Activated CD4-positive, CD25-positive, alpha-beta regulatory T cell treated with anti-CD3 and anti-CD28 coated beads, Interleukin-2, amount 50 U/mL, for 16 hours (primary cell): ENCODE results near the gene MSLN.
A peak's percentile ranks its signal among the peaks of the same experiment; 100 is the strongest.
"Not testable (repeated sequence)": the region's sequence is repeated elsewhere in the genome, so short reads cannot be mapped to it uniquely, and the experiment has no call there.

ENCODE experiments used
- DNase-seq: peaks from one replicate; pipeline ENCODE4 v3.0.0-alpha.2; 2020; ENCODE audit warnings: low read depth, low spot score

MSLN gene

DNA sequence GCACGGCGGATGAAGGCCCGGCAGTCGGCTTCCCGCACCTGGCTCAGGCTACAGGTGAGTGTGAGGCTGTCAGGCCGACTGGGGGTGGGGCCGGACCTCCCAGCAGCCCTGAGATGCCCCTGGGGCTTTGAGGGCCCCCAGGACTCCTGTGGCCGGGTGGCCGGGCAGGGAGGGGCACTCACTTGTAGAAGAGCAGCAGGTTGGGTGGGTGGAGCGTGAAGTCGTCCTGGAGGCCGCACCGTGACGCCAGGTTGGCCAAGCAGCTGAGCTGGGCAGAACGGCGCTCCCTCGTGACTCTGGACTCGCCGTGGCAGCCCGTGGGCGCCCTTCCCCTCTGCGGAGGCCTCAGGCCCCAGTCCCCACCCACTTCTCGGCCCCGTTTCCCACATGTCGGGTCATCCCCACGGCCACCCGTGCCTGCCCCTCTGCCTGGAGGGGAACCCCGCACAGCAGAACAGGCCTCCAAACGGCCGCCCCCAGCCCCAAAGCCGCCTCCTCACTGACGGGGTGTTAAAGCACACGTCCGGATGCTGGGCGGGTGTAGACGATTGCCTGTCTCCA lies 14.8 kb downstream of the MSLN start:
- DNase-seq: no peak

GRCh38 chr16:776298-776697 lies 15.8 kb downstream of the MSLN start:
- DNase-seq: not testable (repeated sequence)

GRCh38 chr16:776824-777223 lies 16.3 kb downstream of the MSLN start:
- DNase-seq: no peak

DNA sequence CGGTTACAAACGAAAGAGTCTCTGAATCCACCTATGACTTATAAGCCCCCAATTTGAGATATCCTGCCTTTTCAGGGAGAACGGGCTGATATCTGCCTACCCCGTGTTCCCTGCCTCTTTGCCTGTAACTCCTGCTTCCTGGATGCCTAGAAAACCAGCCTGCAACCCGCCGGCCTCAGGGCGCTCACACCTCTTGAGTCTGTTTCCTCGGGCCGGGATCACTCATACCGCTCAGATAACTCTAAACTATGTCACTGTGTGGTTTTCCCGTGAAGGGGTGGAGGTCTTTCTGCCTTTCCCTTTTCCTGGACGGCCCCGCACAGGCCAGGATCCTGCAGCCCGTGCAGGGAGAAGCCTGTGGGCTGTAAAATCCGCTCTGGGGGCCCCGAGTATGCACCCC lies 17.3 kb downstream of the MSLN start:
- no peak for DNase-seq

GRCh38 chr16:778447-778846 lies 17.9 kb downstream of the MSLN start:
- DNase-seq: no peak

DNA sequence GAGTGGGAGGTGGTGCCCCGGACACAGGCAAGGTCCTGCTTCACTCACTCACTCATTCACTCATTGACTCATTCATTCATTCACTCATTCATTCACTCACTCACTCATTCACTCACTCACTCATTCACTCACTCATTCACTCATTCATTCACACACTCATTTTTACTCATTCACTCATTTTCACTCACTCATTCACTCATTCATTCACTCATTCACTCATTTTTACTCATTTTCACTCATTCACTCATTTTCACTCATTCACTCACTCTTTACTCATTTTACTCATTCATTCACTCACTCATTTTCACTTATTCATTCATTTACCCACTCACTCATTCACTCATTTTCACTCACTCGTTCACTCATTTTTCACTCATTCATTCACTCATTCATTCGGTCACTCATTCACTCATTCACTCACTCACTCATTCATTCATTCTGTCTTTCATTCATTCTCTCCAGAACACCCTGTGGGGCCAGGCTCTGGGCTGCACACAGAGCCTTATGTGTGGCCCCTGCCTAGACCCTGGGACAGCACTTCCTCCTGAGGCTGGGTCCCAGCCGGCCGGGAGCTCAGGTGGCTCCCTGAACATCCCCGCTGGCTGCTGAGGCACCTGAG lies 18.5 kb downstream of the MSLN start:
- DNase-seq: no peak

DNA sequence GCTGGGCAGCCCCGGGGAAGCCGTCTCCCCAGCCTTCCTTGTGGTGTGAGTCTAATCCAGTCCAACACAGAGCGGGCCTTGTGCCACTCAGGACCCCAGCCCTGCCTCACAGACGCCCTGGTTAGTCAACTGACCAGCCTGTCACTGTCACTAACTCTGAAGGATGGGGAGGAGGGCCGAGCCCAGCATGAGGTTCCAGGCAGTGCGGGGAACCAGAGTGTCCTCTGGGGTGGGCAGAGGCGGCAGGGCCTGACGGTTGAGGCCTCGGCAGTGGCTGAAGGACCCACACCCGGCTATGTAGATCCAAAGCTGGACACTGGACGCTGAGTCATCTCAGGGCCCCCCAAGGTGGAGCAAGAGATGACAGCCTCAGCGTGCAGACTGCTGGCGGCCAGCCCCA lies 19.0 kb downstream of the MSLN start:
- no peak for DNase-seq

DNA sequence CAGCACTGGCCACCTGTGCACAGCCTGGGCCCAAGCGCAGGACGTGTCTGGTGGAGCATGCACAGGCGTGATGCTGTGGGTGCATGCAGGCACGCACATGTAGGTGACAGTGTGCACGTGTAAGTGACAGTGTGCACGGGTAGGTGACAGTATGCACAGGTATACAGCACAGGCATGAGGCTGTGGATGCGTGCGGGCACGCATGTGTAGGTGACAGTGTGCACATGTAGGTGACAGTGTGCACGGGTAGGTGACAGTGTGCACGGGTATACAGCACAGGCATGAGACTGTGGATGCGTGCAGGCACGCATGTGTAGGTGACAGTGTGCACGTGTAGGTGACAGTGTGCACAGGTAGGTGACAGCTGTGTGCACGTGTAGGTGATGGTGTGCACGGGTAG lies 19.8 kb downstream of the MSLN start:
- DNase-seq: no peak

- DNase-seq: no peak
Observed at GRCh38 chr16:781346-782010, 20.9 kb downstream of the MSLN start.

GRCh38 chr16:782258-782657 lies 21.7 kb downstream of the MSLN start:
- DNase-seq: no peak

- DNase-seq: no peak
Observed at GRCh38 chr16:782766-783403, 22.4 kb downstream of the MSLN start.

- no peak for DNase-seq
Observed at GRCh38 chr16:783404-784161, 23.0 kb downstream of the MSLN start.

GRCh38 chr16:784431-784830 lies 23.9 kb downstream of the MSLN start:
- DNase-seq: no peak

- peak; percentile 42 for DNase-seq
Observed at GRCh38 chr16:785563-786535, 25.3 kb downstream of the MSLN start.

GRCh38 chr16:787321-787966 lies 26.9 kb downstream of the MSLN start:
- no peak for DNase-seq

GRCh38 chr16:787978-788398 lies 27.5 kb downstream of the MSLN start, which contains the start of gene RPUSD1:
Gene RPUSD1 (minus strand): TSS chr16:788381. CDS start chr16:787737, 644 bp downstream.
- no peak for DNase-seq

DNA sequence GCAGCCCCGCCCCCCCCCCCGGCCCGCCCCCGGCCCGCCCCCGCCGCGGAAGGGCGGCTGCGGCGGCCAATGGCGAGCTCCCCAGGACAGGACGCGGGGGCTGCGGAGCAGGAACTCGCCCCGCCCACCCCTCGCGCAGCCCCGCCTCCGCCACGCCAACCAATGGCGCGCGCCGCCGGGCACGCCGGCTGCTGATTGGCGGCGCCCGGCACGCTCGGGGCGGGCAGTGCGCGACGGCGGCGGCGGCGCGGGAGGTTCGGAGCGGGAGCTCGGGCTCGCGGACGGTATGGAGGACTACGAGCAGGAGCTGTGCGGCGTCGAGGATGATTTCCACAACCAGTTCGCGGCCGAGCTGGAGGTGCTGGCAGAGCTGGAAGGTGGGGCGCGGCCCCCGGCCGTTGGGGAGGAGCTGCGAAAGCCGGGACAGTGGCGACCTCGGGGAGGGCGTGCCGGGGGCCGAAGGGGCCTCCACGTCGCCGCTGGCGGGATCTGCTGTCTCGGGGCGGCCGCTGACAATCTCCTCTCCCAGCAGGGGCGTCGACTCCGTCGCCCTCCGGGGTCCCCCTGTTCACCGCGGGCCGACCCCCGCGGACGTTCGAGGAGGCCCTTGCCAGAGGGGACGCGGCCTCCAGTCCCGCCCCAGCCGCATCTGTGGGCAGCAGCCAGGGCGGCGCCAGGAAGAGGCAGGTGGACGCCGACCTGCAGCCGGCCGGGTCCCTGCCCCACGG lies 28.0 kb downstream of the MSLN start, which contains the start of gene CHTF18:
CHTF18 (plus strand) TSS at position 222 of the 728 bp plus-strand sequence; CDS start at position 287, 65 bp downstream.
- DNase-seq: peak; percentile 85

- DNase-seq: no peak
Observed at GRCh38 chr16:789191-789850, 28.8 kb downstream of the MSLN start.

DNA sequence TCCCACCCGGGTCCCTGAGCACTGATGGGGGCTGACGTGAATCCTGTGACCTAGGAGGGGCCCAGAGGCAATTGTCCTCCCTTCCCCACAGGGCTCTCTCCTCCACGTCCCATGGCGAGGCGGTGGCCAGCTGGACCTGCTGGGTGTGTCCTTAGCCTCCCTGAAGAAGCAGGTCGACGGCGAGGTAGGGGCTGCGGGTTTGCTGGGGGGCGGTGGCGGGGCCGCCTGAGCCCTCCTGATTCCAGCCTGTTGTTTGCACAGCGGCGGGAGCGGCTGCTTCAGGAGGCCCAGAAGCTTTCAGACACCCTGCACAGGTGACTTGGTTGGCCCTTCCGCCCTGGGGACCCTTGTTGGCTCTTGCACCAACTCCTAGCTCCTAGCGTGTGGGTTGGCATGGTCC lies 29.6 kb downstream of the MSLN start:
- no peak for DNase-seq
